ENCODE results near the gene TAF11L3.
"Not testable (repeated sequence)": the region's sequence is repeated elsewhere in the genome, so short reads cannot be mapped to it uniquely, and the experiment has no call there.

TAF11L3 gene

GRCh38 chr5:17518067-17518466 is at the start of gene TAF11L3:
Gene TAF11L3 (plus strand): TSS chr5:17518367.
- not testable (repeated sequence) for H3K9ac ChIP-seq (ENCODE audit: low read length); H3K4me1 ChIP-seq (ENCODE audit: control insufficient read depth, insufficient read depth, low read length); H3K36me3 ChIP-seq (ENCODE audit: control insufficient read depth, insufficient read depth, low read length); H3K27me3 ChIP-seq (ENCODE audit: control insufficient read depth, insufficient read depth, low read length); H3K4me3 ChIP-seq (ENCODE audit: low read depth, low read length); H3K9me3 ChIP-seq (ENCODE audit: control insufficient read depth, insufficient read depth, low read depth, low read length); H3K27ac ChIP-seq (ENCODE audit: low read depth, low read length)

- no peaks in the 10 kb centered on the region for H3K9me3 ChIP-seq (ENCODE audit: control insufficient read depth, insufficient read depth, low read depth, low read length)
- H3K9ac ChIP-seq (ENCODE audit: low read length), result no peak overlapping the region
- H3K27me3 ChIP-seq (ENCODE audit: control insufficient read depth, insufficient read depth, low read length), result no peaks in the 10 kb centered on the region
- H3K36me3 ChIP-seq (ENCODE audit: control insufficient read depth, insufficient read depth, low read length), result no peaks in the 10 kb centered on the region
- no peak overlapping the region for H3K4me3 ChIP-seq (ENCODE audit: low read depth, low read length)
- no peak overlapping the region for H3K27ac ChIP-seq (ENCODE audit: low read depth, low read length)
- no peaks in the 10 kb centered on the region for H3K4me1 ChIP-seq (ENCODE audit: control insufficient read depth, insufficient read depth, low read length)
Observed at GRCh38 chr5:17470064-17470463, 48.1 kb upstream of the TAF11L3 start.

DNA sequence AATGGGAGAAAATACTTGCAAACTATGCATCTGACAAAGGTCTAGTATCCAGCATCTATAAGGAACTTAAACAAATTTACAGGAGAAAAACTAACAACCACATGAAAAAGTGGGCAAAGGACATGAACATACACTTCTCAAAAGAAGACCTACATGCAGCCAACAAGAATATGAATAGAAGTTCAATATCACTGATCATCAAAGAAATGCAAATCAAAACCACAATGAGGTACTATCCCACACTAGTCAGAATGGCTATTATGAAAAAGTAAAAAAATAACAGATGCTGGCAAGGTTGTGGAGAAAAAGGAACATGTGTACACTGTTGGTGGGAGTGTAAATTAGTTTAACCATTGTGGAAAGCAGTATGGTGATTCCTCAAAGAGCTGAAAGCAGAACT is 43.1 kb upstream of the TAF11L3 start:
- H3K4me3 ChIP-seq (ENCODE audit: low read depth, low read length); H3K4me1 ChIP-seq (ENCODE audit: control insufficient read depth, insufficient read depth, low read length); H3K9ac ChIP-seq (ENCODE audit: low read length): not testable (repeated sequence)

GRCh38 chr5:17477043-17477442 is 41.1 kb upstream of the TAF11L3 start:
- no peaks in the 10 kb centered on the region for H3K9me3 ChIP-seq (ENCODE audit: control insufficient read depth, insufficient read depth, low read depth, low read length)

More for the DNA sequence above, 43.1 kb upstream of the TAF11L3 start:
- not testable (repeated sequence) for H3K36me3 ChIP-seq (ENCODE audit: control insufficient read depth, insufficient read depth, low read length); H3K9me3 ChIP-seq (ENCODE audit: control insufficient read depth, insufficient read depth, low read depth, low read length); H3K27me3 ChIP-seq (ENCODE audit: control insufficient read depth, insufficient read depth, low read length); H3K27ac ChIP-seq (ENCODE audit: low read depth, low read length)

DNA sequence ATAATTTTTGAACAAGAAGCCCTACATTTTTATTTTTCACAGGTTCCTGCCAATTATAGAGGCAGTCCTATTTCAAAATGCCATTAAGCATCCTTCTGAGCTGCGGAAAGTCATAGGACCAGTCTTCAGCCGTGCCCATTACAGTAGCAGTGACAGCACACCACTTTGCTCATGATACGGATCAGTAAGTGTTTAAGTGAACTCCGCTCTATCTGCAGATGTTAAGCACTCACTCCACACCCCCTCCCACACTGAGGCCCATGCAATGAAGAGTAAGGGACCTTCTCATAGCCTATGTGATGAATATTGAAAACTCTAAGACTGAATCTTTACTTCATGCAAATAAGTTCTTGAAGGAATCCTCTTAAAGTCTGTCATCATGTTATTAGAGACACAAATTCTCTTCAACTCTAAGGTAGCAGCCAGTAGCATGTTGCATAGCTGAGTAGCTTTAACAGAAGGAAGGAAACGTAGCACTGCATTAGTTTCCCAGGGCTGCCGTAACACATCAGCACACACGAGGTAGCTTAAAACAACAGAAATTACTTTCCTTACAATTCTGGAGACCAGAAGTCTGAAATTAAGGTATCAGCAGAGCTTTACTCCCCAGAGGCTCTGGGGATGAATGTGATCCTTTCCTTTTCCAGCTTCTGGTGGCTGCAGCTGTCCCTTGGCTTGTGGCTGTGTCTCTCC is 40.4 kb upstream of the TAF11L3 start:
- Histone ChIP-seq H3K27me3 (ENCODE audit: control insufficient read depth, insufficient read depth, low read length) (no peaks in the 10 kb centered on the region), H3K9me3 (ENCODE audit: control insufficient read depth, insufficient read depth, low read depth, low read length) (no peaks in the 10 kb centered on the region), H3K4me1 (ENCODE audit: control insufficient read depth, insufficient read depth, low read length) (peaks cover 2% of the 10 kb centered on the region; the same call in 1 of the 2 replicates), H3K4me3 (ENCODE audit: low read depth, low read length) (no peak overlapping the region), H3K27ac (ENCODE audit: low read depth, low read length) (no peak overlapping the region), H3K9ac (ENCODE audit: low read length) (no peak overlapping the region), H3K36me3 (ENCODE audit: control insufficient read depth, insufficient read depth, low read length) (no peaks in the 10 kb centered on the region)

More at GRCh38 chr5:17477043-17477442, 41.1 kb upstream of the TAF11L3 start:
- Histone ChIP-seq H3K36me3 (ENCODE audit: control insufficient read depth, insufficient read depth, low read length) (no peaks in the 10 kb centered on the region), H3K27me3 (ENCODE audit: control insufficient read depth, insufficient read depth, low read length) (no peaks in the 10 kb centered on the region), H3K4me3 (ENCODE audit: low read depth, low read length) (no peak overlapping the region), H3K9ac (ENCODE audit: low read length) (no peak overlapping the region), H3K27ac (ENCODE audit: low read depth, low read length) (no peak overlapping the region), H3K4me1 (ENCODE audit: control insufficient read depth, insufficient read depth, low read length) (peaks cover 2% of the 10 kb centered on the region; the same call in 1 of the 2 replicates)

GRCh38 chr5:17481378-17481777 is 36.8 kb upstream of the TAF11L3 start:
- H3K4me3 ChIP-seq (ENCODE audit: low read depth, low read length), result no peak overlapping the region
- H3K9ac ChIP-seq (ENCODE audit: low read length), result no peak overlapping the region
- H3K36me3 ChIP-seq (ENCODE audit: control insufficient read depth, insufficient read depth, low read length), result no peaks in the 10 kb centered on the region
- H3K4me1 ChIP-seq (ENCODE audit: control insufficient read depth, insufficient read depth, low read length), result peaks cover 2% of the 10 kb centered on the region; the same call in 1 of the 2 replicates
- no peaks in the 10 kb centered on the region for H3K27me3 ChIP-seq (ENCODE audit: control insufficient read depth, insufficient read depth, low read length)
- H3K9me3 ChIP-seq (ENCODE audit: control insufficient read depth, insufficient read depth, low read depth, low read length), result no peaks in the 10 kb centered on the region
- H3K27ac ChIP-seq (ENCODE audit: low read depth, low read length), result no peak overlapping the region

- H3K27me3 ChIP-seq (ENCODE audit: control insufficient read depth, insufficient read depth, low read length), result no peaks in the 10 kb centered on the region
- H3K9ac ChIP-seq (ENCODE audit: low read length), result no peak overlapping the region
- no peaks in the 10 kb centered on the region for H3K36me3 ChIP-seq (ENCODE audit: control insufficient read depth, insufficient read depth, low read length)
- H3K4me3 ChIP-seq (ENCODE audit: low read depth, low read length), result no peak overlapping the region
- H3K4me1 ChIP-seq (ENCODE audit: control insufficient read depth, insufficient read depth, low read length), result peaks cover 2% of the 10 kb centered on the region; the same call in 1 of the 2 replicates
- no peaks in the 10 kb centered on the region for H3K9me3 ChIP-seq (ENCODE audit: control insufficient read depth, insufficient read depth, low read depth, low read length)
- no peak overlapping the region for H3K27ac ChIP-seq (ENCODE audit: low read depth, low read length)
Observed at GRCh38 chr5:17482790-17483189, 35.4 kb upstream of the TAF11L3 start.

- H3K4me3 ChIP-seq (ENCODE audit: low read depth, low read length); H3K9ac ChIP-seq (ENCODE audit: low read length); H3K27ac ChIP-seq (ENCODE audit: low read depth, low read length); H3K4me1 ChIP-seq (ENCODE audit: control insufficient read depth, insufficient read depth, low read length); H3K27me3 ChIP-seq (ENCODE audit: control insufficient read depth, insufficient read depth, low read length); H3K9me3 ChIP-seq (ENCODE audit: control insufficient read depth, insufficient read depth, low read depth, low read length); H3K36me3 ChIP-seq (ENCODE audit: control insufficient read depth, insufficient read depth, low read length): not testable (repeated sequence)
Observed at GRCh38 chr5:17486464-17487173, 31.5 kb upstream of the TAF11L3 start.

DNA sequence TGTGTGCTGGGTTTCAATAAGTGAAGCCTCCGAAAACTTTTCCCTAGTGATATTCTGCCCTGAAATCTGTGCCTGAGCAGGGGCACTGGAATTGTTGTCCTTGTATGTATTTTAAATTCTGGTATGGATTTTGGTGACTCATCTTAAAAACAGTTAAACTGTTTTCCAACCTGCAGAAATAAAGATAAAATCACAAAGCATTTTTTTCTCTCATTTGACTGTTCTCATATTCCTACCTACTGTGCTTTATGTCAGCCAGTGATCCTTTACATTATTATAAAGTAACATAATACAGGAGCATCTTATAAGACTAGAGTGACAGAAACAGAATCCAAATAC is 31.0 kb upstream of the TAF11L3 start:
- no peaks in the 10 kb centered on the region for H3K36me3 ChIP-seq (ENCODE audit: control insufficient read depth, insufficient read depth, low read length)
- no peaks in the 10 kb centered on the region for H3K4me1 ChIP-seq (ENCODE audit: control insufficient read depth, insufficient read depth, low read length)
- H3K27me3 ChIP-seq (ENCODE audit: control insufficient read depth, insufficient read depth, low read length), result no peaks in the 10 kb centered on the region
- H3K4me3 ChIP-seq (ENCODE audit: low read depth, low read length), result no peak overlapping the region
- H3K9me3 ChIP-seq (ENCODE audit: control insufficient read depth, insufficient read depth, low read depth, low read length), result no peaks in the 10 kb centered on the region
- no peak overlapping the region for H3K9ac ChIP-seq (ENCODE audit: low read length)
- no peak overlapping the region for H3K27ac ChIP-seq (ENCODE audit: low read depth, low read length)

DNA sequence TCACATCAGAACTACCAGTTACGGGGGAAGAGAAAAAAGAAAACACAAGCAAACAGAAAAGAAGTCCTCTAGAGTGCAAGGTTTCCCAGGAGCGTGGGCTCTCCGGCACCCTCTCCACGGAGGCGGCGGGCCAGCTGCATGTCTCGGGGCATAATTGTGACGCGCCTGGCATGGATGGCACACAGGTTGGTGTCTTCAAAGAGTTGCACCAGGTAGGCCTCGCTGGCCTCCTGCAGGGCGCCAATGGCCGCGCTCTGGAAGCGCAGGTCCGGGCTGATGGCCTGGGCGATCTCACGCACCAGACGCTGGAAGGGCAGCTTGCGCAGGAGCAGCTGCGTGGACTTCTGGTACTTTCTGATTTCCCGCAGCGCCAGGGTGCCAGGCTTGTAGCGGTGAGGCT is 26.9 kb upstream of the TAF11L3 start:
- not testable (repeated sequence) for H3K9ac ChIP-seq (ENCODE audit: low read length); H3K36me3 ChIP-seq (ENCODE audit: control insufficient read depth, insufficient read depth, low read length); H3K9me3 ChIP-seq (ENCODE audit: control insufficient read depth, insufficient read depth, low read depth, low read length); H3K4me1 ChIP-seq (ENCODE audit: control insufficient read depth, insufficient read depth, low read length); H3K27me3 ChIP-seq (ENCODE audit: control insufficient read depth, insufficient read depth, low read length); H3K27ac ChIP-seq (ENCODE audit: low read depth, low read length); H3K4me3 ChIP-seq (ENCODE audit: low read depth, low read length)

GRCh38 chr5:17492770-17493169 is 25.4 kb upstream of the TAF11L3 start:
- H3K4me1 ChIP-seq (ENCODE audit: control insufficient read depth, insufficient read depth, low read length), result no peaks in the 10 kb centered on the region

More at GRCh38 chr5:17492770-17493169, 25.4 kb upstream of the TAF11L3 start:
- Histone ChIP-seq H3K27ac (ENCODE audit: low read depth, low read length) (no peak overlapping the region), H3K4me3 (ENCODE audit: low read depth, low read length) (no peak overlapping the region), H3K27me3 (ENCODE audit: control insufficient read depth, insufficient read depth, low read length) (no peaks in the 10 kb centered on the region), H3K36me3 (ENCODE audit: control insufficient read depth, insufficient read depth, low read length) (no peaks in the 10 kb centered on the region), H3K9ac (ENCODE audit: low read length) (no peak overlapping the region), H3K9me3 (ENCODE audit: control insufficient read depth, insufficient read depth, low read depth, low read length) (peaks cover 4% of the 10 kb centered on the region; the same call in 1 of the 2 replicates)

Data from HUES6 (cell line).